Osteocyte (in vitro differentiated cells): ENCODE results near the gene ITGB6. TPM values are rescaled to one million over a fixed set of nuclear protein-coding genes. Genes with fewer than 3 reads are reported as not detected.

Experiments
- DNase-seq: peaks from one replicate; pipeline ENCODE4 v3.0.0; 2021; ENCODE audit warnings: mixed read lengths; ENCODE audit not compliant: unreplicated experiment; ENCODE audit errors: extremely low spot score
- H3K27ac Mint-ChIP-seq: one replicate; pipeline ENCODE4 v1.8.0; 2021; ENCODE audit warnings: mild to moderate bottlenecking, mixed read lengths; ENCODE audit not compliant: unreplicated experiment
- H3K27me3 Mint-ChIP-seq: one replicate; pipeline ENCODE4 v1.8.0; 2021; ENCODE audit warnings: mixed read lengths; ENCODE audit not compliant: unreplicated experiment
- H3K36me3 Mint-ChIP-seq: one replicate; pipeline ENCODE4 v1.8.0; 2021; ENCODE audit warnings: mixed read lengths; ENCODE audit not compliant: unreplicated experiment
- H3K4me1 Mint-ChIP-seq: one replicate; pipeline ENCODE4 v1.8.0; 2021; ENCODE audit warnings: mixed read lengths; ENCODE audit not compliant: unreplicated experiment
- H3K4me3 Mint-ChIP-seq: one replicate; pipeline ENCODE4 v1.8.0; 2021; ENCODE audit warnings: mild to moderate bottlenecking, moderate library complexity, mixed read lengths; ENCODE audit not compliant: unreplicated experiment
- H3K9me3 Mint-ChIP-seq: one replicate; pipeline ENCODE4 v1.8.0; 2021; ENCODE audit warnings: mixed read lengths; ENCODE audit not compliant: unreplicated experiment
- CTCF ChIP-seq: fragments of 200-600 bp; sonication (generic); IDR thresholded peaks from 2 replicates; pipeline ENCODE4 v1.5.0; 2021; ENCODE audit warnings: antibody characterized with exemption, mild to moderate bottlenecking, moderate library complexity
- total RNA-seq: library from RNA; stranded (reverse); gene quantifications from 2 replicates; pipeline ENCODE4 v1.2.1, GENCODE V29; 2021

Gene ITGB6
- total RNA-seq, 1 donor from 2014 or later = 0.13 TPM

GRCh38 chr2:160168878-160169277 is 31.2 kb downstream of the ITGB6 start:
- Mint-ChIP-seq H3K4me1 (peaks cover 6% of the 10 kb centered on the region), H3K27me3 (no peaks in the 10 kb centered on the region), H3K4me3 (no peak overlapping the region), H3K9me3 (no peaks in the 10 kb centered on the region), H3K27ac (no peak overlapping the region), H3K36me3 (no peaks in the 10 kb centered on the region)
- DNase-seq = no peak
- no peak for TF ChIP-seq CTCF

GRCh38 chr2:160167089-160167740 is 32.9 kb downstream of the ITGB6 start:
- no peak for TF ChIP-seq CTCF
- no peaks in the 10 kb centered on the region for H3K27me3 Mint-ChIP-seq
- no peaks in the 10 kb centered on the region for H3K9me3 Mint-ChIP-seq
- peaks cover 6% of the 10 kb centered on the region for H3K4me1 Mint-ChIP-seq
- no peak overlapping the region for H3K27ac Mint-ChIP-seq
- no peak for DNase-seq
- H3K36me3 Mint-ChIP-seq = no peaks in the 10 kb centered on the region
- H3K4me3 Mint-ChIP-seq = no peak overlapping the region

GRCh38 chr2:160165996-160166395 is 34.1 kb downstream of the ITGB6 start:
- Mint-ChIP-seq H3K27ac (no peak overlapping the region), H3K27me3 (no peaks in the 10 kb centered on the region)

GRCh38 chr2:160165081-160165480 is 35.0 kb downstream of the ITGB6 start:
- H3K27ac Mint-ChIP-seq = no peak overlapping the region
- TF ChIP-seq CTCF = no peak
- H3K4me1 Mint-ChIP-seq = peaks cover 2% of the 10 kb centered on the region
- no peak overlapping the region for H3K4me3 Mint-ChIP-seq
- H3K36me3 Mint-ChIP-seq = no peaks in the 10 kb centered on the region
- no peak for DNase-seq
- H3K27me3 Mint-ChIP-seq = no peaks in the 10 kb centered on the region
- H3K9me3 Mint-ChIP-seq = no peaks in the 10 kb centered on the region

More at GRCh38 chr2:160165996-160166395, 34.1 kb downstream of the ITGB6 start:
- Mint-ChIP-seq H3K4me3 (no peak overlapping the region), H3K4me1 (peaks cover 6% of the 10 kb centered on the region), H3K9me3 (no peaks in the 10 kb centered on the region), H3K36me3 (no peaks in the 10 kb centered on the region)
- no peak for DNase-seq
- TF ChIP-seq CTCF = no peak

GRCh38 chr2:160157861-160158829 is 41.9 kb downstream of the ITGB6 start:
- Mint-ChIP-seq H3K36me3 (no peaks in the 10 kb centered on the region), H3K4me3 (no peak overlapping the region), H3K27me3 (no peaks in the 10 kb centered on the region), H3K9me3 (no peaks in the 10 kb centered on the region), H3K27ac (peak overlapping the region; percentile 45), H3K4me1 (peaks cover 16% of the 10 kb centered on the region)
- no peak for DNase-seq
- no peak for TF ChIP-seq CTCF
